ENCODE data around the gene ETS1.

ETS1 gene

DNA sequence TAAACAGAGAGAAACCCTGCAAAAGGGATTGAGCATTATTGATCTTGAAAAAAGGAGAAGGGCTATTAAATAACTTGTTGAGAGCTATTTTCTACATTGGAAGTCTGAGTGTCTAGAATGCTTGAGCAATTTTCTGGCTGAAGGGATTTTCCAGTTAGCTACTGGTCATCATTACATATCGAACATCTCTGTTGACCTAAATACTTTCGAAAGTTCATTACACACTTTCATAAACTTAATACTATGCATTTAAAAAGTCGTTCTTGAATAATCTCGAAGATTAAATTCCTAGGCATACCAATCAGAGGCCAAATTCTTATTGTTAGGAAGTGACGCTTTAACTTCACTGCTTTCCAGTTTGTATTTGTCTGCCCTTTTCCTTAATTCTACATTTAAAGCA is 13.7 kb downstream of the ETS1 start:
- no peak overlapping the region for H3K4me3 ChIP-seq (replicated peaks in 1 of 2; ENCODE audit: low read depth in 2 of 2, low read length in 2 of 2)
- DNase-seq (ENCODE audit: low read depth in 2 of 2), result peak in 1 of 2 donors; percentile 74
- TF ChIP-seq CTCF (IDR thresholded peaks at IDR 0.05; ENCODE audit: low read depth, low read length), result no peak

DNA sequence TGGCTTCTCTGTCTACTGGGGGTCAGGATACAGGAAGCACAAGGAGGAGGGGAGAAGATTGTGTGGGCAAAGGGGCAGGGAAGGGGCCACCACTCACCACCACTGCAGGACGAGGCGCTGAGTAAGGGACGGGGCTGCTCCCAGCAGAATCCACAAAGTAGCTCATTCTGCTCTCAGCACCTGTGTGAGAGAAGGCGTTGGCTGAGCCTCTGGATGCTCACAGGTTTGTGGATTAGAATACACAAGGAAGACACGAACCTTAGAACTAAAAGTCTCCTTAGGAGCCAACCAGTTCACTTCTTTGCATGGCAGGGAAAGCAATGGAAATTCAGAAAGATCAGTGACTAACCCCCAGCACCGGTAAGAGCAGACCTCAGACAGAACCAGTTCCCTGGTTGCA is 14.4 kb downstream of the ETS1 start:
- DNase-seq (ENCODE audit: low read depth in 2 of 2), result no peak
- no peak overlapping the region for H3K4me3 ChIP-seq (replicated peaks in 1 of 2; ENCODE audit: low read depth in 2 of 2, low read length in 2 of 2)
- no peak for TF ChIP-seq CTCF (IDR thresholded peaks at IDR 0.05; ENCODE audit: low read depth, low read length)

- no peak overlapping the region for H3K4me3 ChIP-seq (replicated peaks in 1 of 2; ENCODE audit: low read depth in 2 of 2, low read length in 2 of 2)
- TF ChIP-seq CTCF (IDR thresholded peaks at IDR 0.05; ENCODE audit: low read depth, low read length), result no peak
- no peak for DNase-seq (ENCODE audit: low read depth in 2 of 2)
These were observed 16.7 kb downstream of the ETS1 start for GRCh38 chr11:128570632-128571031.

DNA sequence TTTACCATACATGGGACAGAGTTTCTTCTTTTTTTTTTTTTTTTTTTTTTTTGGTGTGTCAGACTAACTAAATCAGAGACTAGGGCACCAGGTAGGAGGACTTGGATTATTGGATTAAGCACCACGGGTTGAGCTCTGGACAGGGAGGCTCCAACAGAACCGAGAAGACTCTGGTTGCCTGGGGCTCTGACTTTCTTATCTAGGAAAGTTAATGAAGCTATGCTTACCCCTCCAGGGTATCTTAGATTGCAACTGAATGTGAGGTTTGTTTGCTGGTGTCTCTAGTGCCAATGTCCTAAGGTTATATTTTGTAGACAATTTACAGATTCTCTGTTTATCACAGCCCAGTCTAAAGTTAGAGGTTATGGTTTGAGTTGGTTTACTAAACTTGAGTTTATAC is 18.1 kb downstream of the ETS1 start:
- no peak for DNase-seq (ENCODE audit: low read depth in 2 of 2)
- H3K4me3 ChIP-seq (replicated peaks in 1 of 2; ENCODE audit: low read depth in 2 of 2, low read length in 2 of 2), result no peak overlapping the region
- no peak for TF ChIP-seq CTCF (IDR thresholded peaks at IDR 0.05; ENCODE audit: low read depth, low read length)

GRCh38 chr11:128568166-128568778 is 19.1 kb downstream of the ETS1 start:
- no peak for DNase-seq (ENCODE audit: low read depth in 2 of 2)
- H3K4me3 ChIP-seq (replicated peaks in 1 of 2; ENCODE audit: low read depth in 2 of 2, low read length in 2 of 2), result no peak overlapping the region
- no peak for TF ChIP-seq CTCF (IDR thresholded peaks at IDR 0.05; ENCODE audit: low read depth, low read length)

DNA sequence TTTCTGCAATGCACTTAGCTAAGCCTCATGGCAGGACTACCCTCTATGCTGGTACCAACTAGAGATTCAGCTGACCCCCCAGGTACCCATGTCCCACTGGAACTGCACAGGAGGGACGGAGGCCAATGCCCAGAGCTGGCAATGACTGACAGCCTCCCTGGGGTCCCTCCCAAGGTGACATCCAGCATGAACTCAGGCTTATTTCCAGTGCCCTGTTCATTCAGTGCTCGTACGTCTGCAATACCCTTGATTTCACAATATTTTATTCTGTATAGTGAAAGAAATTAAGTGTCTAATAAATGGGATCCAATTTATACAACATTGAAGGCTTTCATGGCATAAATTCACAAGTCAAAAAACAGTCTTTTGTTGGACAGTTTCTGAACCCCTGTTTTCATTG is 20.2 kb downstream of the ETS1 start:
- no peak overlapping the region for H3K4me3 ChIP-seq (replicated peaks in 1 of 2; ENCODE audit: low read depth in 2 of 2, low read length in 2 of 2)
- TF ChIP-seq CTCF (IDR thresholded peaks at IDR 0.05; ENCODE audit: low read depth, low read length), result no peak
- no peak for DNase-seq (ENCODE audit: low read depth in 2 of 2)

GRCh38 chr11:128565881-128566280 is 21.5 kb downstream of the ETS1 start:
- no peak overlapping the region for H3K4me3 ChIP-seq (replicated peaks in 1 of 2; ENCODE audit: low read depth in 2 of 2, low read length in 2 of 2)
- DNase-seq (ENCODE audit: low read depth in 2 of 2), result no peak
- no peak for TF ChIP-seq CTCF (IDR thresholded peaks at IDR 0.05; ENCODE audit: low read depth, low read length)
